Stimulated activated CD4-positive, alpha-beta T cell treated with anti-CD3 and anti-CD28 coated beads, Interleukin-2, amount 100 ng/mL, for 4 hours (primary cell): ENCODE measurements around the gene PRKCA.
"Not testable (repeated sequence)": the region's sequence is repeated elsewhere in the genome, so short reads cannot be mapped to it uniquely, and the experiment has no call there.

ENCODE experiments used
- DNase-seq: peaks from one replicate; pipeline ENCODE4 v3.0.0-alpha.2; 2020; ENCODE audit warnings: low read depth

PRKCA gene

DNA sequence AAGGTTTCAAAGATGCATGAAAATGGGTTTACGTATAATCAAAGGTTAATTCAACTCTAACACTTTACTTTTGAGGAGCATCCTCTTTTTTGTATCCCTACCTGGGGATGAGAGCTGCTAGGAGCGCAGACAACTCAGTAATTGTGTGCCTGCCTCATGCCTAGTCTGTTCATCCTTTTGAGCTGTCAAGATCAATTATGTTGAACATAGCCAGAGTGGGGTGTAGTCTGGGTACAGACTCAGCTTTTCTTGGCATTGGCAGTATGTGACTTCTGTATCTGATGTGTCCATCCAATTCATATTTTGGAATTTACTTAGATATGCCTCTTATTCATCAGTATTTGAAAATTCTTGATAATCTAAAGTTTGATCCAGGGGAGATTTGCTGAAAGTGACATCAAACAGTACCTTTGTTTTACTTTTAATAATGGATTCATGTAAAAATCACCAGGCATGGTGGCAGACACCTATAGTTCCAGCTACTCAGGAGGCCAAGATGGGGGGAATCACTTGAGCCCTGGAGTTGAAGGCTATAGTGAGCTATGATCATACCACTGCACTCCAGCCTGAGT, 24.1 kb downstream of the PRKCA start:
- DNase-seq = no peak

DNA sequence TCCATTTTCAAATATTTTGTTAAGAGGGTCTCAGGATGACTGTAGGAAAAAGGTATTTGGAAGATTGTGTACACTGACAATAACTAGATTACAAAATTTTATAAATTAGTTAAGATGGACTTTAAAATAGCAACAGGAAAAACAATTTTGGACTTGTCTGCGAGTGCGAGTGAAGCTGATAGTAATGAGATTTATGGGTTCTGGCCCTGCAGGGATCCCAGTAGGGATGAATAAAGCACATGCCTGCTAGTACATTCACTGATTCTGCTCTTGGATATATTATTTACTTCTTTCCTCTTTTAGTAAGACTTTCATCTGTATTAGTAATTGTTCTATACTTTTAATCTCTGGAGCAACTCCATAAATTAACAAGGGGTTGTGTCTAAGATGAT, 28.2 kb downstream of the PRKCA start:
- no peak for DNase-seq

DNA sequence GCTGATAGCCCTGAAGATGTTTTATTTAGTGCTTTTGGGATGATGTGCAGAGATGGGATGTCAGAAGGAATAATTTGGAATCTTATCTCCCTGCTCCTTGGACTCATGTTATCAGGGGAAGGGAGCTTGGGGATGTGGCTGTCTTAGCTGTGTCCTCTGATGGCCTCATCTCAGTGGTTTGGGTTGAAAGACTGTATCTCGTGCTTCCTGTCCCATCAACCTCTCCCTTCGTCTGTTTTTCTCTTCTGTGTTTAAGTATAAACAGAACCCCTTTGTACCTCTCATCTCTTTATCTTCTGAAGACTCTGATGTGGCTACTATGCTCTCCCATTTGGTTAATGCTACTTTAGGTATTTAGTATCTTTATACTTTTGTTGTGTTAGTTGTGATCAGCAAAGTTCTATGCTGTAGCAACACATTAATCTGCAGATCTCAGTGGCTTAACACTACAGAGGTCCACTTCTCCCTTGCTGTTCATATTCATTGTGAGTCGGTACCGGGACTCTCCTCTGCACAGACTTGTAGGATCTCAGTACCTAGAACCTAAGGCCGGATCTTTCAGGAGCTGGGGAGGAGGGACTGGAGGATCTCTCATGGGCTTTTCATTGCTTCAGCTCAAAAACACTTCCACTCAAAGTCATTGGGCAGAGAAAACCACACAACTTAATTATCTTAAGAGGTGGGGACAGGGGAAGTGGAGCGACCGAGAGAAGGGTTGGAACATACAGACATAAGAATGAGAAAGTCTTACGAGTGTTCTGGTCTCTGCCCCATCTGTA, 28.8 kb downstream of the PRKCA start:
- DNase-seq = no peak

DNA sequence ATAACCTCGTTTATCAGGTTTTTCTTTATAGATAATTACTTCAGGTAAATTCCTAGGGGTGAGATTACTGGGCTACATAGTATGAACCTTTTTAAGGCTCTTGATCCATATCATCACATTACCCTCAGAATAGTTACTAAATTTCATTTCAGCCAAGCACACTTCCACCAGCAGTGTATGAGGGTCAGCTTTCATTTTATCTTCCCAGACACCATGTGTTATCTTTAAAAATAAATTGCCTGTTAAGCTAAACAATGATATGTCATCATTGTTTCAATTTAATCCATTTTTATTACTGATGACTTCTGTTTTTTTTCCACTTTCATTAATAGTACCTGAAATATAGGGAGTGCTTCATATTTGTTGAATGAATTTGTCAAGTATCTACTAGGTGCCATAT, 33.4 kb downstream of the PRKCA start:
- DNase-seq = no peak

DNA sequence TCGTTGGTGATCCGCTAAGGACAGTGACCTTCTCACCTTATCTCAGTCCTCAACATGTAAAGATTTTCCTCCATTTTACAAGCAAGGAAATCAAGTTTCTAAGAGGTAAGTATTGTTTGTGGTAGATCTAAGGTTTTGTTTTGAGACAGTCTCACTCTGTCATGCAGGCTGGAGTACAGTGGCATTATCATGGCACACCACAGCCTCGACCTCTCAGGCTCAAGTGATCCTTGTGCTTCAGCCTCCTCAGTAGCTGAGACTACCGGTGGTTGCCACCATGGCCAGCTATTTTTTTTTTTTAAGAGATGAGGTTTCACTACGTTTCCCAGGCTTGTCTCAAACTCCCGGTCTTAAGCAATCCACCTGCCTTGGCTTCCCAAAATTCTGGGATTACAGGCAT, 34.9 kb downstream of the PRKCA start:
- DNase-seq = no peak

DNA sequence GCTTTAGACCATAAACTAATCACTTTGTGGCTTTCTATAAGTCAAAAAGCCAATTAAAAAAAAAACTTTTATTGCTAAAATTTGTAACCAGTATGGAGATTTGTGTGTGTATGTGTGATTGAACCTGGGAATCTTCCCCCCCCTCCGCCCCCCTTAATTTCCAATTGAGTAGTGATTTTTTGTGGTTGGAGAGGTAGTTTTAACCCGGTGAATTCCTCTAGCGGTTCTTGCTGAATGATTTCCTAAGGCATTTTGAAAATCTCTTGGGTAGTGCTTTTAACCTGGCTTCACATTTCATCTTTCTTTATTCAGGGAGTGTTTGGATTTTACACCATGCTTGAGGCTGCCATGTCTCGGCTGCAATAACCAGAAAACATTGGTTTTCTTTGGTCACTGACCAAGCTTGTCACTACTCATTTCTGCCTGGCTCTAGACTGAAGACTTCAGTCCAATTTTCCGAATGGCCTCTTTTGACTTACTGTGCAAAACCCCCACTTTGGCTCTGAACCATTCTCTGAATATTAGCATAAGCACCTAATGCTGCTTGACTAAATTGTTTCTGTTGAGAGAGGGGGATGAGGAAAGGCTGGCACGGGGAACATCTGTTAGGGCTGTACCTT, 35.6 kb downstream of the PRKCA start:
- DNase-seq = no peak

DNA sequence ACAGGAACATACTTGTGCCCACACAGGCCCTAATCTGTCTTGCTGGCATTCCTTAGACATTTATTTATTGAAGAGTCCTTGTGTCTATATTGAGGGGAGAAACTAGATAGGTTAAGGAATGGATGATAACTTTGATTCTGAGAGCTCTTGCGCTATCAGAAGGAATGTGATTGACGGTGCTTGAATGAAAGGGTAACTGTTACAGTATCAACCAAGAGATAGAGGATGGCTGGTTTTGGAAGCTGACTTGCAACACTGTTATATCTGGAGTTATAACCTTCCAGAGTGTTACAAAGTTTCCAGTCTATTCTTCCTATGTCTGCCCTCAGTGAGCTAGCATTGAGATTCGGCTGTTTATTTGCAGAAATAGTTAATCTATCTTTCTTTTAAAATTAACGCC, 36.5 kb downstream of the PRKCA start:
- no peak for DNase-seq

DNA sequence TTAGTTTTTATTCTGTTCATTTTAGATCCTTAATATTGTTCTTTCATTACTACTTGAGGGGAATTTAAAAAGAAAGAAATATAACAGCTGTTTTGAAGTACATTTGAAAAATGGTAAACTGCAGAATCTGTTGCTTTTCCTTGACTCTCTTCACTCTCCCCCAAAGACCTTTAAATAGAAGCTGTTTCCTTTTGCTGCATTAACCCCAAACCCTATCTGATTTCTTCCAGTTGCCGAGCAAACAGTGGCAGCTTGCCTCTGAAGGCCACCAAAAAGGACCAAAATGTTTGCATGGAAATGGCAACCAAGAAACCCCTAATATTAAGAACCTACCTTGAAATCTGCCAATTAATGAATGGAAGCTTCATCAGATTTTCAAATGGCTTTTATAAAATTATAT, 37.1 kb downstream of the PRKCA start:
- no peak for DNase-seq

DNA sequence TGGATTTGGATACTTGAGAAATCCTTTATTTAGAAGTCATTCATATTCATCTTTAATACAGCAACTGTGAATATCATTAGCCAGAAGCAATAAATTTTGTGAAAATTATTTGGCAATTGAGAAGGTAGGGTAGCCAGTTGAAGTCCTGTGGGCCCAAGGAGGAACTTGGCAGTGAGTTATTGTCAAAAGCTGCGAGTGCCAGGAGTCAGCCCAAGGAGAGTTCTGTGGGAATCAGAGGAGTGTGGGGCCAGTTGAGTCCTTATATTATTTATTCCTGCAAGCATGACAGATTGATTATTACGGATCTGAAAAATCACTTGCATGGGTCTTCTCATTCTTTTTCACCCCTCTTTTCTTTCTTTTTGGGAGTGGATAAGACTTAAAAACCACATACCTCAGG, 38.3 kb downstream of the PRKCA start:
- no peak for DNase-seq

DNA sequence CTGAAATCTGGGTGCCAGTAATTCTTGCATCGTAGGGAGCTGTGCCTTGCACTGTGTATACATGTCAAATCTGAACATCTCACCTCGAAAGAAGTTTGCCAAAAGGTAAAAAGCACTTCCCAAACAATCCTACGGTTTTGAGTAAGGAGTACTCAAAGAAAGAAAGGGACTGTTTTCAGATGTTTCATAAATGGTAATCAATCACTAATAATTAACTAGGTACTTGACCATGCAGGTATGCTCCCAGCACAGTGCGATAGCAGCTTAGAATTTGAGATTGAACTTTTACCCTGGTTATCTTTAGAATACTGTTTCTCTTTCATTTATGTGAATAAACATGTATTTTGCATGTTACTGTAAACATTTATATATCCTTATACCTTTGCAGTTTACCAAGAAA, 39.0 kb downstream of the PRKCA start:
- DNase-seq = no peak

DNA sequence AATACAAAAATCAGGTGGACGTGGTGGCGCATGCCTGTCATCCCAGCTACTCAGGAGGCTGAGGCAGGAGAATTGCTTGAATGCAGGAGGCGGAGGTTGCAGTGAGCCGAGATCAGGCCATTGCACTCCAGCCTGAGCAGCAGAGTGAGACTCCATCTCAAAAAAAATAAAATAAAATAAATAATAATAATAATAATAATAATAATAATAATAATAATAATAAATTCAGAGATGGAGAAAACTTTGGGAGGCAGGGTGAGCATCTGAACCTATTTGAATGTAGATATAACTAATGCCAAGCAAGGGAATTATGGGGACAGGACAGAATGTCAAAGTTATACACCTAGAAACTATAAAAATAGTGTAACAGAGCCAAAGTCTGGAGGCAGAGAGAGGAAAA, 39.9 kb downstream of the PRKCA start:
- DNase-seq = not testable (repeated sequence)

DNA sequence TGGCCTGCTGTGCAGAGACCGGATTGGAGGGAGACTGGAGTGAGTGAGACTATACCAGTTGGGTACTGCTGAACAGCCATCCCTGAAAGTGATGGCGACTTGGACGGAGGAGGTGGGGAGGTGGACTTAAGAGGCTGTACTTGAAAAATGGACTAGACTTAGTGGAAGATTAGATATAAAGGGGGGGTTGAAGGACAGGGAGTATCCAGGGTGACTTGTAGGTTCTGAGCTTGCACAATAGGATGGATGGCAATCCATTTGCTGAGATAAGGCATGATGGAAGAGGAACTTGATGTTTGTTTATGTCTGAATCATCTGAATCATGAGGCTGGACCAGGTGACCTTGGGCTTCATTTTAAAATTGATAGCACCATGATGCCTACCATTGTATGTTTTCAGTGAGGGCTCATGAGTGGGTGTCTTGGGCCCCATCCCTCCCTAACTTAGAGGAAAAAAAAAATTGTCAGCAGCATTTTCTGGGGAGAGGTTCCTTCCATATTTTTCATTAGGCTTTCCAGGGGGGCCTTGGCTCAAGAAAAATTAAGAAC, 41.2 kb downstream of the PRKCA start:
- no peak for DNase-seq

DNA sequence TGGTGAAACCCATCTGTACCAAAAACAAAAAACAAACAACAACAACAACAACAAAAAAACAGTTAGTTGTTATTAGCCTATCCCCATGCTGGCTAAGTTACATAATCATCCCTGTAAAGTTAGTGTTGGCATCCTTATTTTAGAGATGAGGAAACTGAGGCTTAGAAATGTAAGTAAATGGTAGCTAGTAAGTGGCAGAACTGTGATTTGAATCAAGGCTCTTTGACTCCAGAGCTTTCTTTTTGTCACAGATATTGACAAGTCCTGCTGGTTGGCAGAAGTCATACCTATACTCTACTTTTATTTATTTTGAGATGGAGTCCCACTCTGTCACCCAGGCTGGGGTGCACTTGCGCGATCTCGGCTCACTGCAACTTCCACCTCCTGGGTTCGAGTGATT, 42.1 kb downstream of the PRKCA start:
- DNase-seq = no peak

DNA sequence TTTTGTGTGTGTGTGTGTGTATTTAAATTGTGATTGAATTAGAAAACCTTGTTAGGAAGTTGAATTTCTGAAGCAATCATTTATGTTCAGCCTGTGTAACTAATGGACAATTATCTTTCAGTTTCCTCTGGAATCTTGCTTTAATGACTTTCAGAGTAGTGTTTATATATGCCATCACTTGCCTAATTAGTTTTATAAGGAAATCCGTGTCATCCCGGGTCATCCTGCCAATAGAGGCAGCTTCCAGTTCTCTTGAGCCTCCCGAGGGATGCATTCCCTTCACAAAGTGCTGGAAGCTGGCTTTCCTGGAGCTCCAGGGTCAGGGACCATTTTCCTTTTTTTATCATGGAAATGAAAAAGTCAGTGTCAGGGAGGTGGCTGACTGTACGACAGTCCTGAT, 42.9 kb downstream of the PRKCA start:
- no peak for DNase-seq

DNA sequence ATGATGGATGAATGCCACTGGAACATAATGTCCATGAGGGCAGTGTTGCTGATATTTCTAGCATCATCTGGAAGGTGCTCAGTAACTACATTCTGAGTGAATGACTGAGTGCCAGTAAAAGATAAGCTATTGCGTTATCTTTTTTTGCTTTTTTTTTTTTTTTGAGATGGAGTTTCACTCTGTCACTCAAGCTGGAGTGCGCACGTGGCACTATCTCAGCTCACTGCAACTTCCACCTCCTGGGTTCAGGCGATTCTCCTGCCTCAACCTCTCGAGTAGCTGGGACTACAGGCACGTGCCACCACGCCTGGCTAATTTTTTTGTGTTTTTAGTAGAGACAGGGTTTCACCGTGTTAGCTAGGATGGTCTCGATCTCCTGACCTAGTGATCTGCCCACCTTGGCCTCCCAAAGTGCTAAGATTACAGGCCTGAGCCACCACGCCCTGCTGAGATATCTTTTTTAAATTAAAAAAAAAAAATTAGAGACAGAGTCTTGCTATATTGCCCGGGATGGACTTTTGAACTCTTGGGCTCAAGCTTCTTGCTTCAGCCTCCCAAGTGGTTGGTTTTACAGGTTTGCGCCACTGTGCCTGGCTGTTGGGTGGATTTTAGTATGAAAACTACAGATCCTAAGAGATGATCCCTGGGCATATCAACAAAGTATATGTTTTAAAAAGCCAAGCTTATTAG, 43.7 kb downstream of the PRKCA start:
- not testable (repeated sequence) for DNase-seq

DNA sequence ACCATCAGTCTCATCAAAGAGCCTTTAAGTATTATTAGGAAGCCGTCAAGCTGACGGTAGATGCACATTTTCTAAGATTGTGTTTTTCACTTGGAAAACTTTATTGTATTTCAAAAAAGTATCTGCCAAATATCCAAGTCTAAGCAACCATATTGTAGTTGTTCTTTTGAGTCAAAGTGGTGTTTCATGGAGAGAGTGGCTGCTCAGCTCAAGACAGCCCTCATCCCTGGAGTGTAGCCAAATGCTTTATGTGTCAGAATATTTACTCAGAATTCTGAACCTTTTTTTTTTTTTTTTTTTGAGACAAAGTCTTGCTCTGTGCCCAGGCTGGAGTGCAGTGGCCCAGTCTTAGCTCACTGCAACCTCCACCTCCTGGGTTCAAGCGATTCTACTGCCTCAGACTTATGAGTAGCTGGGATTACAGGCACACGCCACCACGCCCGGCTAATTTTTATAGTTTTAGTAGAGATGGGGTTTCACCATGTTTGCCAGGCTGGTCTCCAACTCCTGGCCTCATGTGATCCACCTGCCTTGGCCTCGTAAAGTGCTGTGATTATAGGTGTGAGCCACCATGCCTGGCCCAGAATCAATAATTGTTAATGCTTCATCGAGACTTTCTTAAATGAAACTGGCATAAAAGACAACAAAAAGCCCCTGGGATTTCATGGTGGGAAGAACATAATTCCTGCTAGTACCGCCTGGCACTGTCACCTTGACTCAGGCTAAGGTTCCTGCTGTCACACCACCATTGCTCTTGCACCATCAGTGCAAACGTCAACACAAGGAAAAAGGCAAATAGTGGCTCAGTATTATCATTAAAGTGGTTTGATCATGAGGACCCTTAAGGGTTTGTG, 45.5 kb downstream of the PRKCA start:
- DNase-seq = no peak

DNA sequence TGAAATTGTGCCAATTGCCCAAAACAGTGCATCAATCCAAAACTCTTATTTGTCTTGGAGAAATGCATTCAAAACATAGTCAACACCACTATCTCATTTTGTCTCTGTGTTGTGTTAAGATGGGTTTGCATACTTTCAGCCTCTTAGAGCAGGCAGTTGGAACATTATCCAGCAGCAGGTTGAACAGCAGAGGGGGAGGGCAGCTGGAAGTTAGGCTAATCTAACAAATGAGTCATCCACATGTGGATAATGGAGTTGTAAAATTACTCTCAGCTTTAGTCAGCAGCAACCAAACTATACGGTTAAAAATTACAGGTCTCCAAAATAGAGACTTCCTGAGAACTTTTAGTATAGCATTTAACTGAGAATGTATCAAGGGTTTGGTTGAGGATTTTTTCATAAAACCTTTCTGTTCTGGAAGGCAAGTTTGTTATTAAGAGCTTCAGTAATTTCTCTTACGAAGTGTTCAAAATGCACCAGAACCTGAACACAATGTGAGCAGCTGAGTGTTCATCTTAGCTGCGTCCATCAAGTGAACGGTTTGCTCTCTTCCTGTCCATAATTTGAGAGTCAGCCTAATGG, 46.3 kb downstream of the PRKCA start:
- DNase-seq = no peak

DNA sequence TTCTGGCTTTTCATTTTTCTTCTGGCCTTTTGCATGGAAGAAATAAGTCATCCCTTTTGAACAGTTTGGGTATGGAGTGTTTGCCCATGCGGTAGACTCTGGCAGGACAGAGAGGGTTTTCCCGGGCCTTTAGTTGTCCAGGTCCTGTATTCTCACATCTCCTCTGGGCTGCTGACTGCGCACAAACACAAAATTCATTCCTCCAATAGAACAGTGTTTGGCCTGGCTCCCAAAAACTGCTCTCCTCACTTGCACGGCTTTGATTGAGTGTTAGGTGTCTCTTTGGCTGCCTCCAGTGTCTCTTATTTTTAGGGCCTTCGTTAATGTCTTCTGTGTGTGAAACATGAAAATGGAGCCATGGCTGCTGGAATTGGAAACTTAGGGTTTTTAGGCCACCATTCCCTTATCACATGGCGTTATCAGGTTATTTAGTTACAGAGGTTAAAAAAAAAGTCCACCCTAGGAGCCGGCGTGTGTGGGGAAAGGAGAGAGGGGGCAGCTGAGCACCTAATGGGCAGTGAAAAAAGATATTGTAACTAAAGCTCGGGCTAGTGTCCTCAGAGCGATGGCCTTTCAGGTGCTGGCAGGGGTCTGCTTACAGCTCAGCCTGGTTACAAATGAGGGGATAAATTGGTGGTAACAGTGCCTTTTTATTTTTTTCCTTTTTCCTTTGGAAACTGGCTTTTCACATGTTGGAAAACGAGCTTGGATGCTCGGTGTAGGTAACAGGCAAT, 47.3 kb downstream of the PRKCA start:
- no peak for DNase-seq

DNA sequence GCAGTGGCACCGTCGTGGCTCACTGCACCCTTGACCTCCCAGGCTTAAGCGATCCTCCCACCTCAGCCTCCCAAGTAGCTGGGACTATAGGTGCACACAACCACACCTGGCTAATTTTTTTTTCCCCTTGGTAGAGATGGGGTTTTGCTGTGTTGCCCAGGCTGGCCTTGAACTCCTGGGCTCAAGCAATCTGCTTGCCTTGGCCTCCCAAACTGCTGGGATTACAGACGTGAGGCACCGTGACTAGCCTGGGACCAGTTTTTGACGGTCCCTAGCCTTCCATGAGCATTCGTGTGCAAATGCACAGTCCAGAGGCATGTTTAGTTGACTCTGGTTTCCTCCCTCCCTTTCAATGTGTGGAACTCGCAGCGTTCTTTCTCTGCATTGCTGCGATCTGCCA, 48.2 kb downstream of the PRKCA start:
- DNase-seq = not testable (repeated sequence)

DNA sequence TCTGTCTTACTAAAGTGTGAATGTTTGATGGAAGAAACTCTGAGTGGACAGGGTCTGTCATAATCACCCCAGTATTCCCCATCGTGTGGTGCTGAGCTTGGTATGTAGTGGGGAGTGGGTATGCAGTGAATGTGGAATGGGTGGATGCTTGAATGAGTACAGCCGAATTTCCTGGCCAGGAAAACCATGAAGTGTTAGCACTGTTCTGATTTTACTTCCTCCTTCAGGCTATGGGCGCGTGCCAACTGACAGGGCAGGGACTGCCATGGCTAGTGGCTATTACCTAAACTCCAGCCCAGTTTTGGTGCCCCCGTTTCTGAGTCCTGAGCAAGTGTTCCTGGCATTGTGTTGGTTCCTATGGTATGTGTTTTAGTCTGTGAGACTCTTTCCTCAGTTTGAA, 48.6 kb downstream of the PRKCA start:
- DNase-seq = no peak

DNA sequence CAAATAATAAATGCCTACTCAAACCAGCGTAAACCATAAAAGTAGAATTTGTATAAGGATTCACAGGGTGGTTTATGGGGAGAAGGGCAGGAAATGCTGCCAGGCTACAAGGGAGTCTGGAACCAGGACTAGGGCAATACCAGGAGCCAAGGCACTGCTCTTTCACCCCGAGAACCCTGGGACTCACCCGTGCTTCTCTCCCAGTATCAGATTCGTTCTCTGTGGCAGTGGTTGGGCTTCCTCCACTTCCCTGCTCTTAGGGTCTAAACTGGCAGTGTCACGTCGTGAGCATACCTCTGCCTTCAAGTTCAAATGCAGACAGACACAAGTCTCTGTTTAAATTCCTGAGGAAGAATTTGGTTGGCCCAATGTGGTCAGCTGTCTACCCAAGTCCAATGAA, 49.3 kb downstream of the PRKCA start:
- DNase-seq = no peak
